Transverse colon (tissue), 4 donors: ENCODE measurements around the gene PRIM1.

ENCODE experiments used
- POLR2AphosphoS5 ChIP-seq, 3 donors: sonication (generic); formaldehyde crosslinking; IDR thresholded peaks; one replicate each; pipeline ENCODE4 v1.6.1; 2016; ENCODE audit warnings: antibody characterized with exemption in 3 of 3
- TF ChIP-seq, protein P1 (sequence below), 5 experiments: fragments of 200-600 bp in 3 of 5; fragments of 450-650 bp in 2 of 5; sonication (generic) in 3 of 5; IDR thresholded peaks; 1 replicate in 2 of 5; 2 replicates in 3 of 5; pipeline ENCODE4 v1.5.1; 2016 to 2017; ENCODE audit warnings: antibody characterized with exemption in 5 of 5, inconsistent platforms in 3 of 5, mild to moderate bottlenecking in 2 of 5, moderate library complexity in 1 of 5

- TF ChIP-seq, protein P1, sequence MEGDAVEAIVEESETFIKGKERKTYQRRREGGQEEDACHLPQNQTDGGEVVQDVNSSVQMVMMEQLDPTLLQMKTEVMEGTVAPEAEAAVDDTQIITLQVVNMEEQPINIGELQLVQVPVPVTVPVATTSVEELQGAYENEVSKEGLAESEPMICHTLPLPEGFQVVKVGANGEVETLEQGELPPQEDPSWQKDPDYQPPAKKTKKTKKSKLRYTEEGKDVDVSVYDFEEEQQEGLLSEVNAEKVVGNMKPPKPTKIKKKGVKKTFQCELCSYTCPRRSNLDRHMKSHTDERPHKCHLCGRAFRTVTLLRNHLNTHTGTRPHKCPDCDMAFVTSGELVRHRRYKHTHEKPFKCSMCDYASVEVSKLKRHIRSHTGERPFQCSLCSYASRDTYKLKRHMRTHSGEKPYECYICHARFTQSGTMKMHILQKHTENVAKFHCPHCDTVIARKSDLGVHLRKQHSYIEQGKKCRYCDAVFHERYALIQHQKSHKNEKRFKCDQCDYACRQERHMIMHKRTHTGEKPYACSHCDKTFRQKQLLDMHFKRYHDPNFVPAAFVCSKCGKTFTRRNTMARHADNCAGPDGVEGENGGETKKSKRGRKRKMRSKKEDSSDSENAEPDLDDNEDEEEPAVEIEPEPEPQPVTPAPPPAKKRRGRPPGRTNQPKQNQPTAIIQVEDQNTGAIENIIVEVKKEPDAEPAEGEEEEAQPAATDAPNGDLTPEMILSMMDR (IDR thresholded peaks at IDR 0.05) = no peak
- no peak for TF ChIP-seq POLR2AphosphoS5 (IDR thresholded peaks at IDR 0.05)
Measured at GRCh38 chr12:56724701-56724971, 27.5 kb downstream of the PRIM1 start.
